ENCODE measurements around the gene YPEL1. TPM values are rescaled to one million over a fixed set of nuclear protein-coding genes. Genes with fewer than 3 reads are reported as not detected.

YPEL1 gene
- total and polyA plus RNA-seq, 10 of the 15 experiments (the other 5 are each of a cell fraction or from before 2014, with no cell fraction given), result 0.13 to 5.0 (median 1.6) TPM

DNA sequence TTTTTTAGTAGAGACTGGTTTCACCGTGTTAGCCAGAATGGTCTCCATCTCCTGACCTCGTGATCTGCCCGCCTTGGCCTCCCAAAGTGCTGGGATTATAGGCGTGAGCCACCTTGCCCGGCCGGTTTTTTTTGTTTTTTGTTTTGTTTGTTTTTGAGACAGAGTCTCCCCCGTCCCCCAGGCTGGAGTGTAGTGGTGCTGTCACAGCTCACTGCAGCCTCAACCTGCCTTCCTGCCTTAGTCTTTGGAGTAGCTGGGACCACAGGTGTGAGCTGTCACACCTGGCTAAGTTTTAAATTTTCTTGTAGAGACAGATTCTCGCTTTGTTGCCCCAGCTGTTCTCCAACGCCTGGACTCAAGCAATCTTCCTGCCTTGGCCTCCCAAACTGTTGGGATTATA, 66.6 kb downstream of the YPEL1 start:
- H3K27me3 ChIP-seq (replicated peaks in 1 of 2; ENCODE audit: control insufficient read depth in 2 of 2, insufficient read depth in 2 of 2, low read length in 1 of 2), result no peaks in the 10 kb centered on the region
- ChIA-PET POLR2A (no interaction called here), SMC1A (ENCODE audit: uncharacterized antibody, unreplicated experiment) (no interaction called here), CTCF (interaction anchor here (1.8 kb wide), 1 partner anchor 269 kb away, joined by 4 read pairs; no protein-coding TSS in a partner anchor), RAD21 (ENCODE audit: unreplicated experiment) (no interaction called here)
- intact Hi-C loops (cut with micrococcal nuclease; ENCODE audit: unreplicated experiment), result no loop called here
- H3K27ac ChIP-seq (ENCODE audit: control insufficient read depth, insufficient read depth), result no peak overlapping the region
- no peak overlapping the region for H3K4me2 ChIP-seq (ENCODE audit: control insufficient read depth, insufficient read depth)
- H3K4me3 ChIP-seq, result no peak overlapping the region
- peaks cover 12% of the 10 kb centered on the region for H3K4me1 ChIP-seq (ENCODE audit: control insufficient read depth, insufficient read depth, low read length)
- H3K9me3 ChIP-seq (replicated peaks; ENCODE audit: control insufficient read depth, insufficient read depth, low read length), result no peaks in the 10 kb centered on the region
- DNase-seq (ENCODE audit: low read depth, low spot score) (no peak), FAIRE-seq (no peak), ATAC-seq (no peak)
- H2AFZ ChIP-seq (ENCODE audit: control insufficient read depth, low read depth, low read length), result no peak overlapping the region
- no TSS peak for BruUV-seq (replicated peaks)
- H3K36me3 ChIP-seq (ENCODE audit: control insufficient read depth in 2 of 2, insufficient read depth in 2 of 2, low read length in 1 of 2), result peaks cover 13 to 15% of the 10 kb centered on the region in 2 experiments
- in situ Hi-C loops (cut with MboI), result no loop called here
- no peak overlapping the region for H3K9ac ChIP-seq (ENCODE audit: control insufficient read depth, insufficient read depth, low read length)
- H3K79me2 ChIP-seq (ENCODE audit: control insufficient read depth, insufficient read depth, low read length), result peaks cover 15% of the 10 kb centered on the region
- no peaks in the 10 kb centered on the region for H4K20me1 ChIP-seq (ENCODE audit: control insufficient read depth, insufficient read depth)
- TF ChIP-seq NFYB (IDR thresholded peaks at IDR 0.05; ENCODE audit: insufficient read depth, low read depth, low read length) (no peak), NR2C1 (IDR thresholded peaks at IDR 0.05) (no peak)
- TF ChIP-seq, protein P1, sequence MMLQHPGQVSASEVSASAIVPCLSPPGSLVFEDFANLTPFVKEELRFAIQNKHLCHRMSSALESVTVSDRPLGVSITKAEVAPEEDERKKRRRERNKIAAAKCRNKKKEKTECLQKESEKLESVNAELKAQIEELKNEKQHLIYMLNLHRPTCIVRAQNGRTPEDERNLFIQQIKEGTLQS (IDR thresholded peaks at IDR 0.05; ENCODE audit: borderline replicate concordance, extremely low read depth, low read depth, low read length), result no peak
- 59% methylated on average over 9 of the region's 9 CpGs for WGBS (ENCODE audit: insufficient coverage, insufficient replicate concordance, low lambda C conversion rate, missing lambda C conversion rate)

DNA sequence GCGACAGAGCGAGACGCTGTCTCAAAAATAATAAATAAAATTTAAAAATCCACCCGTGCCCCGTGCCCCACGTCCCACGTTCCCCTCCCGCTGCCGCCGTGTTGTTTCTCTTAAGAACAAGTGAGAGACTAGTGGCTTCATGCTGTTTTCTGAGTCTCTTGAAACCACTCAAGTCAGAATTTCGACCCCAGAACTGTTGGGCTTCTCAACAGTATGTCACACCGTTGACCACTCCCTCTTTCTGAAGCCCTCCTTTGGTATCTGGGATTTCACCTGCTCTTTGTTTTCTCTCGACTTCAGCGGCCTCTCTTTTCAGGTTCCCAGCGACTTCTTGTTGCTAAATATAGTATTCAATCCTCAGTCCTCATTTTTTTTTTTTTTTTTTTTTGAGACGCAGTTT, 68.8 kb downstream of the YPEL1 start:
- Histone ChIP-seq H3K9me3 (replicated peaks; ENCODE audit: control insufficient read depth, insufficient read depth, low read length) (no peaks in the 10 kb centered on the region), H3K27ac (ENCODE audit: control insufficient read depth, insufficient read depth) (no peak overlapping the region; the same call in 1 of the 2 replicates), H3K36me3 (ENCODE audit: control insufficient read depth in 2 of 2, insufficient read depth in 2 of 2, low read length in 1 of 2) (peaks cover 3 to 14% of the 10 kb centered on the region in 2 experiments), H3K9ac (ENCODE audit: control insufficient read depth, insufficient read depth, low read length) (peak overlapping the region; percentile 8), H3K4me2 (ENCODE audit: control insufficient read depth, insufficient read depth) (peak overlapping the region; percentile 66), H3K27me3 (replicated peaks in 1 of 2; ENCODE audit: control insufficient read depth in 2 of 2, insufficient read depth in 2 of 2, low read length in 1 of 2) (no peaks in the 10 kb centered on the region), H3K79me2 (ENCODE audit: control insufficient read depth, insufficient read depth, low read length) (peaks cover 15% of the 10 kb centered on the region), H3K4me1 (ENCODE audit: control insufficient read depth, insufficient read depth, low read length) (peaks cover 6% of the 10 kb centered on the region; the same call in 1 of the 2 replicates), H2AFZ (ENCODE audit: control insufficient read depth, low read depth, low read length) (no peak overlapping the region), H4K20me1 (ENCODE audit: control insufficient read depth, insufficient read depth) (no peaks in the 10 kb centered on the region), H3K4me3 (peak overlapping the region; percentile 71)
- peak; percentile 7; the same call in 2 of the 3 replicates for ATAC-seq
- intact Hi-C loops (cut with micrococcal nuclease; ENCODE audit: unreplicated experiment), result no loop called here
- SMC1A ChIA-PET (ENCODE audit: uncharacterized antibody, unreplicated experiment), result no interaction called here
- WGBS (ENCODE audit: insufficient coverage, insufficient replicate concordance, low lambda C conversion rate, missing lambda C conversion rate), result 50% methylated on average over 15 of the region's 16 CpGs
- POLR2A ChIA-PET, result interaction anchor here (0.7 to 2.0 kb wide), 2 partner anchors 20 to 31 kb away, joined by 5 to 8 read pairs; no protein-coding TSS in a partner anchor
- FAIRE-seq, result peak; percentile 69
- TF ChIP-seq HDAC2 (IDR thresholded peaks at IDR 0.05) (no peak), ZNF24 (IDR thresholded peaks at IDR 0.05) (no peak), RB1 (IDR thresholded peaks at IDR 0.05; ENCODE audit: borderline replicate concordance) (no peak), POU2F2 (IDR thresholded peaks at IDR 0.05; ENCODE audit: borderline replicate concordance, low read depth, low read length) (no peak), JUND (IDR thresholded peaks at IDR 0.05; ENCODE audit: low read depth, low read length) (no peak), ESRRA (IDR thresholded peaks at IDR 0.05; ENCODE audit: low read length) (no peak), NBN (IDR thresholded peaks at IDR 0.05) (no peak)
- CTCF ChIA-PET, result interaction anchor here (1.3 kb wide), 1 partner anchor 37 kb away, joined by 9 read pairs; the partner anchor contains the start of gene YDJC
- in situ Hi-C loops (cut with MboI), result no loop called here
- DNase-seq (ENCODE audit: low read depth, low spot score), result no peak
- RAD21 ChIA-PET (ENCODE audit: unreplicated experiment), result no interaction called here
- no TSS peak for BruUV-seq (replicated peaks)

Measured in GM12878 (cell line).